ENCODE data around the gene TELO2.

Gene TELO2

GRCh38 chr16:1518626-1519135 lies 25.5 kb downstream of the TELO2 start:
- no peak for DNase-seq (ENCODE audit: low read depth, low spot score)

- no peak for DNase-seq (ENCODE audit: low read depth, low spot score)
These were observed 26.7 kb downstream of the TELO2 start for GRCh38 chr16:1519831-1520230.

GRCh38 chr16:1520461-1520860 lies 27.3 kb downstream of the TELO2 start:
- no peak for DNase-seq (ENCODE audit: low read depth, low spot score)

GRCh38 chr16:1523581-1524245 lies 30.6 kb downstream of the TELO2 start:
- DNase-seq (ENCODE audit: low read depth, low spot score), result no peak

GRCh38 chr16:1524366-1524765 lies 31.2 kb downstream of the TELO2 start:
- no peak for DNase-seq (ENCODE audit: low read depth, low spot score)

GRCh38 chr16:1525871-1526607 lies 32.9 kb downstream of the TELO2 start:
- no peak for DNase-seq (ENCODE audit: low read depth, low spot score)

GRCh38 chr16:1526608-1527555 lies 33.7 kb downstream of the TELO2 start:
- no peak for DNase-seq (ENCODE audit: low read depth, low spot score)

- peak; percentile 35 for DNase-seq (ENCODE audit: low read depth, low spot score)
These were observed 35.0 kb downstream of the TELO2 start for GRCh38 chr16:1527836-1528811.

- no peak for DNase-seq (ENCODE audit: low read depth, low spot score)
These were observed 35.9 kb downstream of the TELO2 start for GRCh38 chr16:1528921-1529537.

GRCh38 chr16:1530349-1530882 lies 37.3 kb downstream of the TELO2 start:
- DNase-seq (ENCODE audit: low read depth, low spot score), result no peak

GRCh38 chr16:1530883-1531637 lies 37.9 kb downstream of the TELO2 start:
- no peak for DNase-seq (ENCODE audit: low read depth, low spot score)

- no peak for DNase-seq (ENCODE audit: low read depth, low spot score)
These were observed 38.4 kb downstream of the TELO2 start for GRCh38 chr16:1531638-1531910.

- no peak for DNase-seq (ENCODE audit: low read depth, low spot score)
These were observed 39.1 kb downstream of the TELO2 start for GRCh38 chr16:1532081-1532760.

GRCh38 chr16:1532771-1533170 lies 39.6 kb downstream of the TELO2 start:
- DNase-seq (ENCODE audit: low read depth, low spot score), result no peak

- no peak for DNase-seq (ENCODE audit: low read depth, low spot score)
These were observed 40.3 kb downstream of the TELO2 start, which contains the start of gene TMEM204 for GRCh38 chr16:1533443-1533951. Gene TMEM204 (plus strand): TSS chr16:1533666. CDS start chr16:1534276, 610 bp downstream.

- DNase-seq (ENCODE audit: low read depth, low spot score), result no peak
These were observed 41.2 kb downstream of the TELO2 start for GRCh38 chr16:1534021-1535020.

All from astrocyte of the hippocampus (primary cell).